ENCODE results near the gene DNAAF1.

DNA sequence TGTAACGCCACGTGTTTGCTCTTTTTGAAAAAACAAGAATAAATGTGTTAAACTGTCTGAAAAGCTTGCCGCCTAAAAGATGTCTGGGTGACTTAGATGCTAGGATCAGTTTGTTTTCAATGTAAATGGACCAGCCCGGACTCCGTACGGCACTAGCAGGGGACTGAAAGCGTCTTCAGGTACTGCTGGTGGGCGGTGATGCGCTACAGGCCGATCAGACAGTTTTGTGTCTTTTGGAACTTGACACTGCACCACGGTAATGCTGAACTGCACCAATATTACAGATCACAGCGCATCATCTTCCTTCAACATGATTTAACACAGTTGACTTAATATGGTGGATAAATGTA lies 27.6 kb upstream of the DNAAF1 start:
- no peak for TF ChIP-seq CTCF (IDR thresholded peaks at IDR 0.05)
- TF ChIP-seq POLR2A (IDR thresholded peaks at IDR 0.05) = no peak
